HG02759 (cell line): Measurements from ENCODE around the gene KLHDC7B.

Experiments
- ATAC-seq: cut with Tn5 transposase; IDR thresholded peaks from one replicate; pipeline ENCODE4 v1.9.1; 2021; ENCODE audit warnings: mild to moderate bottlenecking, moderate library complexity; ENCODE audit not compliant: unreplicated experiment

The KLHDC7B gene

DNA sequence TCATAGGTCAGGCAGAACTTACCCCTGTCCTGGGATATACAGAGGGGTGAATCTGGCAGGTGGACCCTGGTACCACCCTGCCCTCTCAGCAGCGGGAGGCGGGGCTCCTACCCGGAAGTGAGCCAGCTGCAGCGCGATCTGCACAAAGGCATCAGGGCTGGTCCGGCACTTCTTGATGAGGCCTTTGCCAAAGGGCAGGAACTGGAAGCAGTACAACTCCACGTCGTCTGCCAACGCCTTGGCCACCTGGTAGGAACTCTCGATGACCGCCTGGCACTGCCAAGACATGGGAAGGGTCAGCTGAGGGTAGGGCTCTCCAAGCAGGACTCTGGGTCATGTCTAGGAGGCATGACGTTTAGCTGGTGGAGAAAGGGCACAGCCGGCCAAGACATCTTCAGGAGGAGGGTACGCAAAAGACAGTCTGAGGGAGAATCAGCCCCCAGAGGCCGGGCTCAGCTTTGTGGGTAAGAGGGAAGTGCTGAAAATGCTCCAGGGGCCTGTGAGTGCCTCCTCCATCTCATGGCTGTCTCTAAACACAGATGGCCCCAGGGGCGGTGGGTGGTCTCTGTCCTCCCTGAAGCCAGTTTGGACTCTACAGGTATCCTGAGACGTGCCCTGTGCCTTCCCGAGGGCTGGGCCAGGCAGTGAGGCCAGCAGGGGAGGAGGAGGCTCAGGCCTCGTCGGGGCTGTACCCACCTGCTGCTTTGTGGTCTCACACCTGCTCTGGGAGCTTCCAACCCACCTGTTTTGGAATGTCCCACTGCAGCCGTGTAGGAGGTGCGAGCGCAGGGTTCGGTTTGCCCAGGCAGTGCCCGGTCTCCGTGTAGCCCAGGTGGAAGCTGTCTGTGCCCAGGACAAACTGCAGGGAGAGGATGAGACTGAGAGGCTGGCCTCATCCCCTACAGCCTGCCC lies 25.8 kb downstream of the KLHDC7B start:
- no peak for ATAC-seq

DNA sequence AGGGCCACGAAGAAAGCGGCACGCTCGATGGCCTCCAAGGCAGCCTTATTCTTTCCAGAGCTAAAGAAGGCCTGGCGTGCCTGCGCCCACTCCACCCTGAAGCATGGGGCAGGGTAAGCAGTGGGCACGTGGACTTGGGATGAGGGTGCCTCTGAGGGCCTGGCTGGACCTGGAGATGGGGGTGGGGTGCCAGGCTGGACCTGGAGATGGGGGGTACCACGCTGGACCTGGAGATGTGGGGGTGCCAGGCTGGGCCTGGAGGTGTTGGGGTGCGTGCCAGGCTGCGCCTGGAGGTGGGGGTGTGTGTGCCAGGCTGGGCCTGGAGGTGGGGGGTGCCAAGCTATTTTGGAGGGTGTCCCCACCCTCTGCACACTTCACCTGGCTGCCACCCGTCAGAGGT lies 27.3 kb downstream of the KLHDC7B start:
- ATAC-seq = no peak

DNA sequence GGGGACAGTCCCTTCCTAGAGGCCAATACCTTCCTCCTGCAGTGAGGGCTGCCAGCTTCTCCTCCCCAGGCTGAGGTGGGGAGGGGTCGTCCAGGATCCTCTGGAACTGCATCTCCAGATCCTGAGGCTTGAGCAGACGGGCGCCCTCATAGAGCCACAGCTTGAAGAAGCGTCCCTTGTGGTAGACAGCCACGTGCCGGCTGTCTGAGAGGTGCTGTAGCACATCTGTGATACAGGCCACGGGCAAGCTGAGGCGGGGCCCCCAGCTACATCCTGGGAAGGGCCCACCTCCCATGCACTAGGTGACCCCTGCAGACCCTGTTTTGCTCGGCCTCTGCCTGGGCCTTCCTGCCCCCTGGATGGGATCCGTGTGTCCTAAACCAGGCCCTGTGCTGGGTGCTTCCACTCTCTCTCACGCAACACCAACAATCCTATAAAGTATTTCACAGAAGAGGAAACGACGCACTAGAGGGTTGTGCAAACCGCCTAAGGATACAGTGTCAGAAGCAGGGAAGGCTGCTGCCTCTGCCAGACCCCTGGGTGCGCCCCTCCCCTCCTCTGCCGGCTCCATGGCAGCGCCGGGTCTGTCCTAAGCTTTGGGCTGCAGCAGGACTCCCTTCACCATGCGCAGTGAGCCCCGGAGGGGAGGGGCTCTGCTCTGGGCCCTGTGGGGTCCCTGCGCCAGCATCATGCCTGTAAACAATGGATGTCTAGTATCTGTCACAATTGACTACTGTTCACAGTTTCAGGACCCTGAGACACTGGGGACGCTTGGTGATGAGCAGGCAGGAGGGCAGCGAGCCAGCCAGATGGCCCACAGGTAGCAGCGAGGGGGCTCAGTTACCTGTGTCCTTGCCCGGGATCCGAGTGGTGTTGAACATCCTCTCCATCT lies 28.0 kb downstream of the KLHDC7B start:
- ATAC-seq = no peak

DNA sequence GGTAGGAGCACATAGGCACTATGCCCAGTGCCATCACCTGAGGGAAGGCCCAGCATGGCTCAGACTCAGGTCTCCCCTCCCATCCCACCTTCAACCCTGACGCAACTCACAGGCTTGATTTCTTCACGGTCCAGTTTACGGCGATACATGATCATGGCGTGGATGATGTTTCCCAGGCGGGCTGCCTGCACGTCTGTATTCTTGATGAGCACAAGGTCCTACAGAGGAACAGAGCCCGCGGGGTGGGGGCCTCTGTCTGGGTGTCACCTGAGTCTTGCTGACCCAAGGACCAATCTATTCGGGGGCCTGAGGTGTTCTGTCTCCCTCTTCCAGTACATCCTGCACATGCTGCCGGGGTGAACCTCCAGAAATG lies 28.7 kb downstream of the KLHDC7B start:
- no peak for ATAC-seq

DNA sequence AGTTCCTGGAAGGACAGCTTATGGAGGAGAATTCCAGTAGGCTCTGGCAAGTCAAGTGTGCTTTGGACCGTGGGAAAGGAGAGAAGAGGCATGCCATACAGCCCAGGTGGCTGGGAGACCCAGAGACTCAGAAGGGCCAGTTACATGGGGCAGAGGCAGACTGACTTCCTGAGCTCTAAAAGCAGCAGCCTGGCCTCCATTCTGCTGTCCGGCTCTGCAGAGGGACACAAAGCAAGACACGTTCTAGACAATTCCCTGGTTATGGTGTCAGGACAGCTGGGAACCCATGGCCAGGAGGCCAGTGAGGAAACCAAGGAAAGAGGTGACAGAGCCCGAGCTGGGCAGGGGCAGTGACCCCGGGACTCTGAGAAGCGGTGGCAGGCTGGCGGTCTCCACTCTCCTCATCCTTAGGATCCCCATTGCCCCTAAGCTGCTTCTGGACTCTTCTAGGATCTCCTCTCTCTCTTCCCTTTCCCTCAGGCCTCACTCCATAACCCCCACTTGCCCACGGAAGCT lies 29.8 kb downstream of the KLHDC7B start:
- no peak for ATAC-seq

DNA sequence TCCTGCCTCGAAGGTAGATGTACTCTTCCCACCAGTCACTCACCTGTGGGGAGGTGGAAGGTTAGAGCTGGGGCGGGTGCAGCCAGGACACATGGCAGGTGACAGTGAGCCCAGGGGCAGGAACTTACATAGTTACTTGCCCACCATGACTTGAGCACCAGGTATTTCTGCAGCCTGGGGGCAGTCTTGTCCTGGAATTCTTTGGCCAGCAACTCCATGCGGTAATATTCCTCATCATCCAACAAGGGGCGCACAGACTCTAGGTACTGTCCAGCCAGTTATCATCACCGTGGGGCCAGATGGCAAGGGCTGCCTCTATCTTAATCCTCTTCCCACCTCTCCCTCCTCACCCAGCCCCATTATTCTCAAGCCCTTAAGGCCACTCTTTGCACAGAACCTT lies 30.4 kb downstream of the KLHDC7B start:
- no peak for ATAC-seq

DNA sequence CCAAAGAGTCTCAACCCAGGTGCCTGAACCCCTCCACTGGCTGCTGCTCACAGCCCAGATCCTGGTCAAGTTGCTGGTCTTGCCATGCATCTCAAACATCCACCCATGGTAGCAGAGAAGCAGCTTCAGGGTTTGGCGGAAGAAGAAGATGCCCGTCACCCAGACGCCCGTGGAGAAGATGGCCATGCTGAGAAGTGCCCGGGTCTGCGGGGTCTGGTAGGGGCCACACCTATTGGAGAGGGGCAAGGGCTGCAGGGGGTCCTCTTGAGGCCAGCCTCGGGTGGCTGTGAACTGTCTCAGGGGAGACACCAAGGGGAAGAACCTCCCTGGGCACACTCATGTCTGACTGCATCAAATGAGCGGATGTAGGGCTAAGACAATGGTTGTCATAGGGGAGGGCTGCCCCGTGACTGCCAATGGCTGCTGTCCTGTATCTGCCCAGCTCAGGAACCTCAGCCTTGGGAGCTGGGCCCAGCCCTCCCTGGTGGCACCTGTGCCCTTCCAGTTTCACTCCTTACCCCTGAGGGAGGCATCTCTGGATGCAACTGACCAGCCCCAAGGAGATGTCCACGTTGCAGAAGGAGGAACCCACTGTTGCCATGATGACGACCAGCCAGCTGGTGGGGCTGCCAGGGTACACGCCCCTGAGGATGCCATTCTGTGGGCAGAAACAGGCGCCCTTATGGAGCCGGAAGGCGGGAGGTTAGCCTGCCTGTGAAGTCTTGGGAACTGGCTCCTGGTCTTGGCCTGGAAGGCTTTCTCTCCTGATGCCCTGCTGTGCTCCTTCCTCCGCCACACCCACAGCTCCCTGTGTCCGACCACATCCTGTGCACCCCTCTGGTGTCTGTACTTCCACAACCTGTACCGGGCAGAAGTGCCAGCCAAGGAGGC lies 31.4 kb downstream of the KLHDC7B start:
- ATAC-seq = no peak

DNA sequence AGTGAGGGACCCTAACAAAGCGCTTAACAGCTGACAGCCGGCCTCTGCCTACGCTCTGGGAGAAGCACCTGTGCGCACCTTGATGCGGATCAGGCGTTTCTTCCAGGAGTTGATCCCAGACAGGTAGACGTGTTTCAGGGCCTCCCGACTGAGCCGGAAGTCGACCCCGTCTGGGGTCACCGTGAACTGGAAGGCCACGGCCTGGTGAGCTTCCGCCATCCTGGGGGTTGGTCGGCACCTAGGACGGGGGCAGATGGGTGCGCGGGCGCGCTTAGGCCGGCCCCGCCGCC lies 31.9 kb downstream of the KLHDC7B start:
- no peak for ATAC-seq

DNA sequence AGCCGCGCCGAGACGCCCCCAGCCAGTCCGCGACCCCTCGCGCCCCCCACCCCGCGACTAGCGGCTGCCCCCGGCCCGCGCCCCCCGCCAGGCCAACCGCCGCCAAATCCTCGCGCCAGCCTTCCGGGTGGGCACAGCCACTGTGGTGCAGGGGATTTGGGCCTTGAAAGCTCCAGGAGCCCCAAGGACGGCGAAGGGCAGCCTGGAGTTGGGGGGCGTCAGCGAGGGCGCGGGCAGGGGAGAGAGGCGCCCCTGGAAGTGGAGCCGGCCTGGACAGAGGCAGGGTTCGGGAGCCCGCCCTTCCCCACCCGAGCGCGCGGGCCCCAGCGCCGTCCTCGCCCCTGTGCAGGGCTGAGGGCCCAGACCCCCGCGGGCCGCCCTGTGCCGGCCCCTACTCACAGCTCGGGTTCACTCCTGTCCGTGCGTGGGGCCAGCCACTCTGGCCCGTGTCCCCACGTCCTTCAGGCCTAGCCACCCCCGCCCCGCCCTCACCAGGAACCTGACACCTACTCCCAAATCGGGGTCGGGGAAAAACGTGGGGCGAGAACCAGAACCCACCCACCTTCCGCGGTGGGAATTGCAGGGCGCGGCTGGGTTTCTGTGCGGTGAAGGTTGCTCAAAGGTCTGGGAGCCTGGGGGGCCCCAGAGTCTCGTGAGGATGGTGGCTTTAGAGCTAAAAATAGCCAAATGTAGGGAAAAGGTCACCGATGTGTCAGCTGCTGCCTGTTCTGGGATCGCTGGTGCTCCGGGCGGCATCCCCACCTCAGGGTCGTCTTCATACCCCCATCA lies 32.5 kb downstream of the KLHDC7B start, which contains the start of gene CPT1B:
Gene CPT1B (minus strand): TSS at position 441 of the 789 bp plus-strand sequence. CDS start 512 bp downstream, outside the sequence.
- ATAC-seq = no peak

DNA sequence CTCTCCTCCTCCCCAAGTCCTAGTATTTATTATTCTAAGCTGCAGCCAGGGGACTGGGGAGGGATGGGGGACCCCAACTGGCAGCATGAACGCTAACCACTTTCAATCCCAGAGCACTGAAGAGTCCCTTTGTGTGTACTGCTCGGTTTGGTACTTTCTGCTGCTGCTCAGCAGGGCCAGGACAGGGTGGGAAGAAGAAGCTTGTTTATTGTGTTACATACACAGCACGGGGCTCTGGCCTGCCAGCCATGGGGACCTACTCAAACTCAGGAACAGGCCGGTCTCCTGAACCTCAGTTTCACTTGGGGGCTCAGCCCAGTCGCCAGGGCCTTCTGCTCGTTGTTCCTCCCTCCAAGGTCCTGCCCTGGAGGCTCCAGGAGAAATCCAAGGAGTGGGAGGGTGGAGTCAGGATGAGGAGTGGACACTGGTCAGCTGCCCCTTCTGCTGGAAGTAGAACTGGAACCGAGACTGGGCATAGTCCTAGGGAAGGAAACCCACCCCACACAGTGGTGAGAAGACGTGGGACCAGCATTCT lies 33.1 kb downstream of the KLHDC7B start:
- no peak for ATAC-seq

DNA sequence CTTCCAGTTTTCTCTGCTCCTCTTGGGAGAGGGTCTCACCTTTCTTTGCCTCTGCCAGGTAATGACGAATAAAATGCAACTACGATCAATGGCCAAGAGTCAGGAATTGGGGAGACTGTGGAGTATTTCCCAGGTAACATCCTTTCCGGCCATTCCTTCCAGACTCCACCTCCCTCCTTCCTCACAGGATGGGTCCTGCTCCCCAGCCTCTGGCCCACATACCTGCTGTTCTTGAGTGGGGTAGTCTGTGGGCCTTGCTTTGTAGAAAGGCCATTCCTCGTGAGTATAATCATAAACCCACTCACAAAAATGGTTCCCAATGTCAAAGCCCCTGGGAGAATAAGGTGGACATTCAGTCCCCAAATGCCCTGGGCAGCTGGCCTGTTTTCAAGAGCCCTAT lies 34.1 kb downstream of the KLHDC7B start:
- no peak for ATAC-seq

DNA sequence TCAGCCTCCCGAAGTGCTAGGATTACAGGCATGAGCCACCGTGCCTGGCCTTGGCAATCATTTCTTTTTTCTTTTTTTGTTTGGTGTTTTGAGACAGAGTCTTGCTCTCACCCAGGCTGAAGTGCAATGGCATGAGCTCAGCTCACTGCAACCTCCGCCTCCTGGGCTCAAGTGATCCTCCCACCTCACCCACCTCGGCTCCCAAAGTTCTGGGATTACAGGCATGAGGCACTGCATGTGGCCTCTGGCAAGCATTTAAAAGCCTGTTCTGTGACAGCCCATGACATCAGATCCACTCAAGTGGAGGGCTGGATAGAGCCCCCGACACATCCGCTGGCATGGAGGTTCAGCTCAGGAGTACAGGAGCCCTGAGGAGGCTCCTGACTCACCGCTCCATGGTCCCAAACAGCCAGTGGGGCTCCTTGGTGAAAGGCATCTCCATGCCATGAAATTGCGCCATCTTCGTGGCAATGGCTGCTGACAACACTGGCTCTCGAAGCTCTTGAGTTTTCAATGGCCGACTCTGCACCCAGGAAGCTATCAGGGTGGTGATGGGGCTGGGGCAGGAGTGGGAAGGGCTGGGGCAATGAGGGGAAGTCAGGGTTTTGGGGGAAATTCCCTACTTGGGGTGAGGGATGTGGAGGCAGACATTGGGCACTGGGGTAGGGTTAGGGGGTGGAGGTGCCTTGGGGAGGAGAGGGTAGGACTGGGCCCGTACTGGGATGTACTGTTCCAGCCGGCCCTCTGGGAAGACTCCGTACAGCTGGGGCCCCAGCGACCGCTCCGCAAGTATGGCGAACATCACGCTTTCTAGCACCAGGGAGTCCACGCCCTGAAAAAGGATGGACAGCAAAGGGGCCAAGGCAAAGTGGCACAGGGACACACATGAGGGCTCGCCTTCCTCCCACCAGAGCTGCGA lies 35.6 kb downstream of the KLHDC7B start:
- no peak for ATAC-seq

DNA sequence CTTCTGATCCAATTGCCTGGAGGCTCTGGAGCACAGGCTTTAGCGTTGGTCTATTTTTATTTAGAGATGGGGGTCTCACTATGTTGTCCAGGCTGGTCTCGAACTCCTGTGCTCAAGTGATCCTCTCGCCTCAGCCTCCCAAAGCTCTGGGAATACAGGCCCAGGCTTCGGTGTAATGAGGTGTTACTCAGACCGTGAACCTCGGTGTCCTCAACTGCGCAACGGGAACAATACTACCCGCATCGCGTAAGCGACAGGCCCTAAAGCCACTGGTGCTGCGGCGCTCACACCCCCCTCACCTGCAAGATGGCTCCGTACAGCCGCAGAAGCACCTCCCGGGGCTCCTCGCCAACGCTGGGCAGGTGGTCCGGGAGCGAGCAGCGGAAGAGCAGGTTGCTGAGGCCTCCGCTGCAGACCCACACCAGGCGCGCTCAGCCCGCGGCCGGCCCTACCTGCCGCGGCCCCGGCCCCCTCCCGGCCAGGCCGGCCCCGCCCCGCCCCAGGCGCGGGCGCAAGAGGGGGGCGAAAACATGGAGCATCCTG lies 36.3 kb downstream of the KLHDC7B start:
- ATAC-seq = peak; percentile 1

DNA sequence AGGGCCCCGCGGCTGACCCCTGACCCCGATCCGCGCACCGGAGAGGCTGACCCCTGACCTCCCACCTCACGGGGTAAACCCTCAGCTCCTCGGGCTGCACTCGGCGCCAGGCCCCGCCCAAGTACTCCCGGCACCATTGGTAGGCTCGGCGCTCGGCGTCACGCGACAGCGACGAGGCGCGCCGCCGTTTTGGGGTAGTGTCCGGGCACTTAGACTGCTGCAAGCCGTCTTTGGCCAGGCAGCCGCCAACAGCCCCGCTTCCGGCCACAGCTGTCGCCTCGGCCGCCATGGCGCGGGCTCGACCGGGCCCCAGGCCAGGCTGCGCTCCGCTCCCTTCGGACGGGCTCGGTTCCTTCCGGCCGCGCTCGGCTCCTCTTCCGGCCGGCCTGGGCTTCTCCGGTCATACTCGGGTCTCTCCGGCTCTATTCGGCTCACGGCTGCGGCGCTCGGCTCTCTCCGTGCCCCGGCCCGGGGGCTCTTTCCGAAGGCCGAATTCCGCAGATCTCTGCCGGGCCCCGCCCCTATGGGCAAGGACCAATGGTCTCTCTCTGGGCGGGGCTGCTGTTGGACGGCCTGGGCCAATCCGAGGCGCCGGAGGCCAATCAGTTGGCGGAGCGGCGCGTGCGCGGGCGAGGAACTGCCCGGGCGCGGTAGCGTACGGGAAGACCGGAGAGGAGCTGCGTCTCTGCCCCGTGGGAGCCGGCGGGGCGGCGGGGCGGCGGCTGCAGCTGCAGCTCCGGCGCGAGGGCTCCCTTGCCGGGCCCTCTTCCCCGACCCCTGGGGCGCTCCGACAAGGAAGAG lies 37.0 kb downstream of the KLHDC7B start, which contains the start of gene CHKB:
Gene CHKB (minus strand): TSS at position 357 of the 801 bp plus-strand sequence. CDS start 68 bp downstream, at position 289.
- peak; percentile 88 for ATAC-seq

DNA sequence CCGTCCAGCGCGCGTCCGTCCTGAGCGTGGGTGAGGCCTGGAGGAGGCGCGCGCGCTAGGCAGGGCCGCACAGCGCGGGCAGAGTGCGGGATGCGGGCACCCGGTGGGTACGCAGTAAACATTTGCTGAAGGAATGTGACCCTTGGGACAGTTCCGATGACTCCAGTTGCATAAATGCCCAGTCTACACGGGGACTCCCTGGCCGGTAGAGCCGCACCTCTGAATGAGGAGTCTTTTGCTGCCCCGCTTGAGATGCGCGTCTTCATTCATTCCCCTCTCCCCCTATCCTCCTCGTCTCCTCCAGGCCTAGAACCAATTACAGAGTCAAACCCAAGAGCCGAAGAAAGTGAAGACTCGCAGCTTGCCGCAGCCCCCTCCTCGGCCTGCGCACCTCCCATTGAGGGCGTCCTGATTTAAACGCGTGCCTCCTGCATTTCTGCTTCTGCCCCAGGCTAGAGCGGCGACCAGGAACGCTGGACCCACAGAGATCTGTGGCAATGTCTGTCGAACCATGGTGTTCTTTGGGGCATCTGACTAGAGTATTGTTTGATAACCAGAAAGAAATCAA lies 37.7 kb downstream of the KLHDC7B start:
- ATAC-seq = peak; percentile 37

DNA sequence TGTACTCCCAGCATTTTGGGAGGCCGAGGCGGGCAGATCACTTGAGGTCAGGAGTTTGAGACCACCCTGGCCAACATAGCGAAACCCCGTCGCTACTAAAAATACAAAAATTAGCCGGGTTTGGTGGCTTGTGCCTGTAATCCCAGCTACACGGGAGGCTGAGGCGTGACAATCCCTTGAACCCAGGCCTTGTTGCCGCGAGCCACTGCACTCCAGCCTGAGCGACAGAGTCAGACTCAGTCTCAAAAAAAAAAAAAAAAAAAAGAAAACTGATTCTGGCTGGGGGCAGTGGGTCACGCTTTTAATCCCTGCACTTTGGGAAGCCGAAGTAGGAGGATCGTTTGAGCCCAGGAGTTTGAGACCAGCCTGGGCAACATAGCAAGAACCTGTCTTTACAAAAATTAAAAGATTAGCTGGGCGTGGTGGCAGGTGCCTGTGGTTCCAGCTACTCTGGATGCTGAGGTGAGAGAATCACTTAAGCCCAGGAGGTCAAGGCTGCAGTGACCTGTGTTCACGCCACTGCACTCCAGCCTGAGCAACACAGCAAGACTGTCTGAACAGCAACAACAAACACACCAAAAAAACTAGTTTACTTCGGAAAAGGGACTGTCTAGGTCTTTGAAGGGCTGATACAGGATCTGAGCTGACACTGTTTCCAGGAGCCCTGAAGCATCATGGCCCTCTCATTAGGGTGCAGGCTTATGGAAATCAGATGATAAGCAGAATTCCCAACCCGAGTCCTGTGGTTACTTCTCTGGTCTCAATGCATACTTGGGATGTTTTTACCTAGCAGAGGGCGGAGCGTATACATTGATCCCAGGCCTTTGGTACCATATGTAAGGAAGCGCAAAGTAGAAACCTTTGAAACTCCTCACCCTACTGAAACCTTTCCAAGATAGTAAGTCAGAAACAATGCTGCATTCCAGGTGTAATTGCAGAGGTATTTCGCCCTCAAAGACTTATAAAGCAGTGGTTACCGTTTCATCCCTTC lies 38.7 kb downstream of the KLHDC7B start:
- ATAC-seq = no peak
